ENCODE measurements around the gene F10.
A peak's percentile ranks its signal among the peaks of the same experiment; 100 is the strongest.
"Not testable (repeated sequence)": the region's sequence is repeated elsewhere in the genome, so short reads cannot be mapped to it uniquely, and the experiment has no call there.

The F10 gene

GRCh38 chr13:113102727-113103126, 19.9 kb upstream of the F10 start:
- no peak for DNase-seq

GRCh38 chr13:113103646-113104045, 19.0 kb upstream of the F10 start:
- DNase-seq, result no peak

GRCh38 chr13:113105032-113105920, 17.3 kb upstream of the F10 start, which contains the start of gene F7:
Gene F7, plus strand, starts transcription at chr13:113105791. Its CDS starts 51 bp downstream, at chr13:113105842.
- no peak for DNase-seq

- DNase-seq, result no peak
Measured at GRCh38 chr13:113105921-113106452, 16.6 kb upstream of the F10 start.

GRCh38 chr13:113106711-113107351, 15.8 kb upstream of the F10 start:
- DNase-seq, result no peak

GRCh38 chr13:113108521-113108920, 14.1 kb upstream of the F10 start:
- DNase-seq, result not testable (repeated sequence)

- DNase-seq, result no peak
Measured at GRCh38 chr13:113109151-113110047, 13.2 kb upstream of the F10 start.

GRCh38 chr13:113110048-113110851, 12.3 kb upstream of the F10 start:
- peak; percentile 39 for DNase-seq

- no peak for DNase-seq
Measured at GRCh38 chr13:113110852-113111315, 11.7 kb upstream of the F10 start.

- DNase-seq, result not testable (repeated sequence)
Measured at GRCh38 chr13:113111821-113112220, 10.8 kb upstream of the F10 start.

- not testable (repeated sequence) for DNase-seq
Measured at GRCh38 chr13:113112475-113112874, 10.1 kb upstream of the F10 start.

GRCh38 chr13:113112893-113113845, 9.4 kb upstream of the F10 start:
- DNase-seq, result no peak

- DNase-seq, result no peak
Measured at GRCh38 chr13:113113846-113114271, 8.7 kb upstream of the F10 start.

GRCh38 chr13:113114511-113115362, 7.9 kb upstream of the F10 start:
- no peak for DNase-seq

GRCh38 chr13:113115363-113116205, 7.0 kb upstream of the F10 start:
- no peak for DNase-seq

- no peak for DNase-seq
Measured at GRCh38 chr13:113116206-113116800, 6.3 kb upstream of the F10 start.

- DNase-seq, result no peak
Measured at GRCh38 chr13:113116871-113117271, 5.7 kb upstream of the F10 start.

GRCh38 chr13:113117335-113117872, 5.2 kb upstream of the F10 start:
- DNase-seq, result no peak

Data from CD4-positive, alpha-beta T cell treated with Interleukin-17A for 4 hours (primary cell).